SK-MEL-5 (cell line): ENCODE results near the gene PCDHGB7. TPM values are rescaled to one million over a fixed set of nuclear protein-coding genes. Genes with fewer than 3 reads are reported as not detected.
"Not testable (repeated sequence)": the region's sequence is repeated elsewhere in the genome, so short reads cannot be mapped to it uniquely, and the experiment has no call there.

Source experiments
- DNase-seq: peaks from one replicate; pipeline ENCODE4 v3.0.0-alpha.2; 2016; ENCODE audit warnings: low read depth, low spot score
- in situ Hi-C: cut with HindIII; loops from 2 replicates; pipeline ENCODE4 v1.10.0; 2016; ENCODE audit warnings: low sequenced_read_pairs, high pct_unique_total_duplicates, low pct_unique_long_range_greater_than_20kb
- total RNA-seq: library from RNA; depleted of rRNA; stranded (reverse); fragments of >200 nt; shearing (Covaris generic); gene quantifications from 2 replicates; pipeline ENCODE4 v1.2.3, GENCODE V29; 2014

PCDHGB7 gene
- total RNA-seq, 1 experiment from 2014 or later: 7.4 TPM

GRCh38 chr5:141392429-141393198 is 24.9 kb upstream of the PCDHGB7 start, which contains the start of gene PCDHGA8:
Gene PCDHGA8, plus strand, starts transcription at chr5:141392633. Its CDS starts 181 bp downstream, at chr5:141392814.
- no peak for DNase-seq
- in situ Hi-C loops: no loop called here

GRCh38 chr5:141393267-141393666 is 24.2 kb upstream of the PCDHGB7 start:
- in situ Hi-C loops: no loop called here

DNA sequence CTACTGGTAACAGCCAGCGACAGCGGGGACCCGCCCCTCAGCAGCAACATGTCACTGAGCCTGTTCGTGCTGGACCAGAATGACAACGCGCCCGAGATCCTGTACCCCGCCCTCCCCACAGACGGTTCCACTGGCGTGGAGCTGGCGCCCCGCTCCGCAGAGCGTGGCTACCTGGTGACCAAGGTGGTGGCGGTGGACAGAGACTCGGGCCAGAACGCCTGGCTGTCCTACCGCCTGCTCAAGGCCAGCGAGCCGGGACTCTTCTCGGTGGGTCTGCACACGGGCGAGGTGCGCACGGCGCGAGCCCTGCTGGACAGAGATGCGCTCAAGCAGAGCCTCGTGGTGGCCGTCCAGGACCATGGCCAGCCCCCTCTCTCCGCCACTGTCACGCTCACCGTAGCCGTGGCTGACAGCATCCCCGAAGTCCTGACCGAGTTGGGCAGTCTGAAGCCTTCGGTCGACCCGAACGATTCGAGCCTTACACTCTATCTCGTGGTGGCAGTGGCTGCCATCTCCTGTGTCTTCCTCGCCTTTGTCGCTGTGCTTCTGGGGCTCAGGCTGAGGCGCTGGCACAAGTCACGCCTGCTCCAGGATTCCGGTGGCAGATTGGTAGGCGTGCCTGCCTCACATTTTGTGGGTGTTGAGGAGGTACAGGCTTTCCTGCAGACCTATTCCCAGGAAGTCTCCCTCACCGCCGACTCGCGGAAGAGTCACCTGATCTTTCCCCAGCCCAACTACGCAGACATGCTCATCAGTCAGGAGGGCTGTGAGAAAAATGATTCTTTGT is 22.9 kb upstream of the PCDHGB7 start:
- DNase-seq, in situ Hi-C loops: not testable (repeated sequence)

More at GRCh38 chr5:141393267-141393666, 24.2 kb upstream of the PCDHGB7 start:
- no peak for DNase-seq

- in situ Hi-C loops, DNase-seq: not testable (repeated sequence)
Measured at GRCh38 chr5:141397756-141398551, 19.5 kb upstream of the PCDHGB7 start, which contains the start of gene PCDHGB5. Gene PCDHGB5, plus strand, starts transcription at chr5:141397947. Its CDS starts 181 bp downstream, at chr5:141398128.

- no peak for DNase-seq
- in situ Hi-C loops: no loop called here
Measured at GRCh38 chr5:141398608-141399007, 18.9 kb upstream of the PCDHGB7 start.

- in situ Hi-C loops: no loop called here
- no peak for DNase-seq
Measured at GRCh38 chr5:141399555-141400258, 17.8 kb upstream of the PCDHGB7 start.

- in situ Hi-C loops: no loop called here
- DNase-seq: peak; percentile 23
Measured at GRCh38 chr5:141402553-141403243, 14.8 kb upstream of the PCDHGB7 start, which contains the start of gene PCDHGA9. Gene PCDHGA9, plus strand, starts transcription at chr5:141402778. Its CDS starts 175 bp downstream, at chr5:141402953.

GRCh38 chr5:141403387-141403786 is 14.1 kb upstream of the PCDHGB7 start:
- in situ Hi-C loops: no loop called here

DNA sequence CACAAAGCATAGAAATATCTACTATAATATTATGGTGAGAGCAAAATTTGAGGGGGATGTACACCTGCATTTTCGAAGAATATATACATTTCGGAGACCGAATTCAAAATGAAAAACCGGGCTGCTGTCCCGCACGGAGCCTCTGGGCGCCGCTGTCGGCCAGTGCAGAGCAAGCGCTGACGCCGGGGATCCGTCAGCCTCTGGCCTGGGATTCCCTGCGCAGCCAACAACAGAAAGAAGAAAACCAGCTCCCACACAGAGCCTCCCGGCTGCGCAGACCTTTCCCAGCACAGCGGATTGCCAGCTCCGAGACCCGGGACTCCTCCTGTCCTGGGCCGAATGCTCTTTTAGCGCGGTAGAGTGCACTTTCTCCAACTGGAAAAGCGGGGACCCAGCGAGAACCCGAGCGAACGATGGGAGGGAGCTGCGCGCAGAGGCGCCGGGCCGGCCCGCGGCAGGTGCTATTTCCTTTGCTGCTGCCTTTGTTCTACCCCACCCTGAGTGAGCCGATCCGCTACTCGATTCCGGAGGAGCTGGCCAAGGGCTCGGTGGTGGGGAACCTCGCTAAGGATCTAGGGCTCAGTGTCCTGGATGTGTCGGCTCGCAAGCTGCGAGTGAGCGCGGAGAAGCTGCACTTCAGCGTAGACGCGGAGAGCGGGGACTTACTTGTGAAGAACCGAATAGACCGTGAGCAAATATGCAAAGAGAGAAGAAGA is 9.5 kb upstream of the PCDHGB7 start, which contains the start of gene PCDHGB6:
Gene PCDHGB6 (plus strand): TSS at position 232 of the 716 bp plus-strand sequence. CDS start 182 bp downstream, at position 414.
- DNase-seq, in situ Hi-C loops: not testable (repeated sequence)

More at GRCh38 chr5:141403387-141403786, 14.1 kb upstream of the PCDHGB7 start:
- DNase-seq: no peak

DNA sequence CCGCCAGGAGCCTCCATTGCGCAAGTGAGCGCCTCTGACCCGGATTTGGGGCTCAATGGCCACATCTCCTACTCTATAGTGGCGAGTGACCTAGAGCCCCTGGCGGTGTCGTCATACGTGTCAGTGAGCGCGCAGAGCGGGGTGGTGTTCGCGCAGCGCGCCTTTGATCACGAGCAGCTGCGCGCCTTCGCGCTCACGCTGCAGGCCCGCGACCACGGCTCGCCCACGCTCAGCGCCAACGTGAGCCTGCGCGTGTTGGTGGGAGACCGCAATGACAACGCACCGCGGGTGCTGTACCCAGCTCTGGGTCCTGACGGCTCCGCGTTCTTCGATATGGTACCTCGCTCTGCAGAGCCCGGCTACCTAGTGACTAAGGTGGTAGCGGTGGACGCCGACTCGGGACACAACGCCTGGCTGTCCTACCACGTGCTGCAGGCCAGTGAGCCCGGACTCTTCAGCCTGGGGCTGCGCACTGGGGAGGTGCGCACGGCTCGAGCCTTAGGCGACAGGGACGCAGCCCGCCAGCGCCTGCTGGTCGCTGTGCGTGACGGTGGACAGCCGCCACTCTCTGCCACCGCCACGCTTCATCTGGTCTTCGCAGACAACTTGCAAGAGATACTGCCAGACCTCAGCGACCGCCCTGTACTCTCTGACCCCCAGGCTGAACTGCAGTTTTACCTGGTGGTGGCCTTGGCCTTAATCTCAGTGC is 7.7 kb upstream of the PCDHGB7 start:
- no peak for DNase-seq
- in situ Hi-C loops: no loop called here

DNA sequence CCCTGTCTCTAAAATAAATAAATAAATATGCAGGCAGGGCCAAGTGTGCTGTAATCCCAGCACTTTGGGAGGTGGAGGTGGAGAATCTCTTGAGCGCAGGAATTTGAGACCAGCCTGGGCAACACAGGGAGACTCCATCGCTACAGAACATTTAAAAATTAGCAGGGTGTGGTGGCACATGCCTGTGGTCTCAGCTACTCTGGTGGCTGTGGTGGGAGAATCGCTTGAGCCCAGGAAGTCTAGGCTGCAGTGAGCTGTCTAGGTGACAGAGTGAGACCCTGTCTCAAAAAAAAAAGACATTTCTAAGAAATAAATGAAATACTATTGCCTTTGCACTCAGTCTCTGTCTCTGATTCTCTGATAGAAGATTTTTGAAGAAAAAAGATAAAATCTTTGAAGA is 5.9 kb upstream of the PCDHGB7 start:
- in situ Hi-C loops: no loop called here
- DNase-seq: no peak

DNA sequence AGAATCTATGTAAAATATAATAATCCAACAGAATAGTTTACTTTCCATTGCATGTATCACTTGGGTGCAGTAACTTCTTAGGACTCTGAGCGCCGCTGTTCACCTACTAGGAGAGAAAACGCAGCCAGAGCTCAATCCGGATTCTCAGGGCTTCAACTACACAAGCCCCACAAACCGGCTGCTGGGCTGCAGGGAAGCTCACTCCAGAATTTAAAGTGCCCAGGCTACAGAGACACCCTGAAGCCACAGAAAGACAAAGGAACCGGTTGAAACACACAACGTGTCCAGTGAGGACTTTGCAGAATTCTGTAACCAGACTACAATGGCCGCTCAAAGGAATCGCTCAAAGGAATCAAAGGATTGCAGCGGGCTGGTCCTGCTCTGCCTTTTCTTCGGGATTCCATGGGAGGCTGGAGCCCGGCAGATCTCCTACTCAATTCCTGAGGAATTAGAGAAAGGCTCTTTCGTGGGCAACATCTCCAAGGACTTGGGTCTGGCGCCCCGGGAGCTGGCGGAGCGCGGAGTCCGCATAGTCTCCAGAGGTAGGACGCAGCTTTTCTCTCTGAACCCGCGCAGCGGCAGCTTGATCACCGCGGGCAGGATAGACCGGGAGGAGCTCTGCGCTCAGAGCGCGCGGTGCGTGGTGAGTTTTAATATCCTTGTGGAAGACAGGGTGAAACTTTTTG is 4.5 kb upstream of the PCDHGB7 start, which contains the start of gene PCDHGA10:
Gene PCDHGA10 (plus strand): TSS at position 134 of the 686 bp plus-strand sequence. CDS start 189 bp downstream, at position 323.
- in situ Hi-C loops: no loop called here
- DNase-seq: peak; percentile 52

GRCh38 chr5:141413540-141414069 is 3.9 kb upstream of the PCDHGB7 start:
- in situ Hi-C loops: no loop called here
- no peak for DNase-seq

DNA sequence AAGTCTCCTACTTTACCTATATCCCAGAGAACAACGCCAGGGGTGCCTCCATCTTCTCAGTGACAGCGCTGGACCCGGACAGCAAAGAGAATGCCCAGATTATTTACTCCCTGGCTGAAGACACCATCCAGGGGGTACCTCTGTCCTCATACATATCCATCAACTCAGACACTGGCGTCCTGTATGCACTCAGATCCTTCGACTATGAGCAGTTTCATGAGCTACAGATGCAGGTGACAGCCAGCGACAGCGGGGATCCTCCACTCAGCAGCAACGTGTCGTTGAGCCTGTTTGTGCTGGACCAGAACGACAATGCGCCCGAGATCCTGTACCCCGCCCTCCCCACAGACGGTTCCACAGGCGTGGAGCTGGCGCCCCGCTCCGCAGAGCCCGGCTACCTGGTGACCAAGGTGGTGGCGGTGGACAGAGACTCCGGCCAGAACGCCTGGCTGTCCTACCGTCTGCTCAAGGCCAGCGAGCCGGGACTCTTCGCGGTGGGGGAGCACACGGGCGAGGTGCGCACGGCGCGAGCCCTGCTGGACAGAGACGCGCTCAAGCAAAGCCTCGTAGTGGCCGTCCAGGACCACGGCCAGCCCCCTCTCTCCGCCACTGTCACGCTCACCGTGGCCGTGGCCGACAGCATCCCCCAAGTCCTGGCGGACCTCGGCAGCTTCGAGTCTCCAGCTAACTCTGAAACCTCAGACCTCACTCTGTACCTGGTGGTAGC is 2.8 kb upstream of the PCDHGB7 start:
- in situ Hi-C loops, DNase-seq: not testable (repeated sequence)
